ENCODE measurements around the gene DSCAML1. TPM values are rescaled to one million over a fixed set of nuclear protein-coding genes. Genes with fewer than 3 reads are reported as not detected.

DSCAML1 gene
- total RNA-seq, 1 experiment from 2014 or later, result not detected

GRCh38 chr11:117515892-117516787, 280.9 kb downstream of the DSCAML1 start (continued):
- no peak for TF ChIP-seq FOSL1 (IDR thresholded peaks at IDR 0.05; ENCODE audit: low read depth)
- TF ChIP-seq CEBPB (IDR thresholded peaks at IDR 0.05; ENCODE audit: low read depth), result no peak

DNA sequence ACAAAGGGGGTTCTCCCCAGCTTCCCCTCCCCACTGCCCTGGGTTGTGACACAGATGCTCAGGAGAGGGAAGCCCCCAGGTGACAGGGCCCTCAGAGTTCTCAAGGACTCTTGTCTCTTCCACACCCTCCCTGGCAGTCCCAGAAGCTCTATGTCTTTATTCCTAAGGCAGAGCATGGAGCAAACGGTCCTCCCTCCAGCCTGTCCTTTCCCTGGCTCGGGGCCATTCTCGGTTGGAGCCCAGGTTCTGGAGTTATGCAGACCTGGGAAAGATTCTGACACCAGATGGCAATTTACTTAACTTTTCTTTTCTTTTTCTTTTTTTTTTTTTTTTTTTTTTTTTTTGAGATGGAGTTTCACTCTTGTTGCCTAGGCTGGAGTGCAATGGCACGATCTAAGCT, 282.8 kb downstream of the DSCAML1 start:
- H3K27me3 ChIP-seq (ENCODE audit: insufficient read depth, low read length), result 0 out of 2 replicates have a peak, but pooled peaks cover 7% of the 10 kb centered on the region
- POLR2A ChIA-PET, result no interaction called here
- CTCF ChIA-PET, result no interaction called here

More for the DNA sequence above, 282.8 kb downstream of the DSCAML1 start:
- Histone ChIP-seq H3K9me2 (ENCODE audit: insufficient read depth) (no peaks in the 10 kb centered on the region), H3K4me1 (ENCODE audit: control insufficient read depth in 1 of 2, insufficient read depth in 2 of 2, low read length in 2 of 2) (no peaks in the 10 kb centered on the region), H3K9ac (ENCODE audit: low read length) (no peak overlapping the region), H3K4me2 (ENCODE audit: low read length) (no peak overlapping the region), H3K9me3 (ENCODE audit: control insufficient read depth in 1 of 2, insufficient read depth in 1 of 2, low read depth in 1 of 2, low read length in 2 of 2) (no peaks in the 10 kb centered on the region), H4K20me1 (ENCODE audit: insufficient read depth) (no peaks in the 10 kb centered on the region), H2AFZ (ENCODE audit: low read depth, low read length, poor library complexity, severe bottlenecking) (no peak overlapping the region), H3K36me3 (ENCODE audit: control insufficient read depth in 1 of 2, insufficient read depth in 2 of 2, low read length in 2 of 2) (no peaks in the 10 kb centered on the region), H3K79me2 (ENCODE audit: insufficient read depth, low read length) (no peaks in the 10 kb centered on the region), H3K4me3 (replicated peaks in 1 of 2; ENCODE audit: low read depth in 1 of 2, low read length in 2 of 2) (no peak overlapping the region), H3K27ac (ENCODE audit: low read depth, low read length) (no peak overlapping the region)
- no TSS peak for BruUV-seq (replicated peaks)
- ATAC-seq, result no peak
- TF ChIP-seq POLR2A (IDR thresholded peaks at IDR 0.05; ENCODE audit: borderline replicate concordance, extremely low read depth, insufficient read depth, insufficient read length), result no peak
- no peak for TF ChIP-seq FOSL1 (IDR thresholded peaks at IDR 0.05; ENCODE audit: low read depth)
- no peak for TF ChIP-seq TCF7L2 (IDR thresholded peaks at IDR 0.05; ENCODE audit: borderline replicate concordance, extremely low read depth, insufficient read depth, insufficient read length)
- no peak for TF ChIP-seq JUND (IDR thresholded peaks at IDR 0.05)
- no peak for TF ChIP-seq REST (IDR thresholded peaks at IDR 0.05; ENCODE audit: low read depth)
- no peak for TF ChIP-seq POLR2AphosphoS5 (IDR thresholded peaks at IDR 0.05; ENCODE audit: low read depth, low read length)
- TF ChIP-seq, protein P1, sequence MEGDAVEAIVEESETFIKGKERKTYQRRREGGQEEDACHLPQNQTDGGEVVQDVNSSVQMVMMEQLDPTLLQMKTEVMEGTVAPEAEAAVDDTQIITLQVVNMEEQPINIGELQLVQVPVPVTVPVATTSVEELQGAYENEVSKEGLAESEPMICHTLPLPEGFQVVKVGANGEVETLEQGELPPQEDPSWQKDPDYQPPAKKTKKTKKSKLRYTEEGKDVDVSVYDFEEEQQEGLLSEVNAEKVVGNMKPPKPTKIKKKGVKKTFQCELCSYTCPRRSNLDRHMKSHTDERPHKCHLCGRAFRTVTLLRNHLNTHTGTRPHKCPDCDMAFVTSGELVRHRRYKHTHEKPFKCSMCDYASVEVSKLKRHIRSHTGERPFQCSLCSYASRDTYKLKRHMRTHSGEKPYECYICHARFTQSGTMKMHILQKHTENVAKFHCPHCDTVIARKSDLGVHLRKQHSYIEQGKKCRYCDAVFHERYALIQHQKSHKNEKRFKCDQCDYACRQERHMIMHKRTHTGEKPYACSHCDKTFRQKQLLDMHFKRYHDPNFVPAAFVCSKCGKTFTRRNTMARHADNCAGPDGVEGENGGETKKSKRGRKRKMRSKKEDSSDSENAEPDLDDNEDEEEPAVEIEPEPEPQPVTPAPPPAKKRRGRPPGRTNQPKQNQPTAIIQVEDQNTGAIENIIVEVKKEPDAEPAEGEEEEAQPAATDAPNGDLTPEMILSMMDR (IDR thresholded peaks at IDR 0.05 in 2 of 3, conservative IDR thresholded peaks at IDR 0.05 in 1 of 3; ENCODE audit: borderline replicate concordance in 1 of 3, insufficient read depth in 1 of 3, low read depth in 2 of 3, low read length in 2 of 3), result no peak
- no peak for TF ChIP-seq ELF1 (IDR thresholded peaks at IDR 0.05; ENCODE audit: borderline replicate concordance, low read depth)
- TF ChIP-seq EZH2 (IDR thresholded peaks at IDR 0.05), result no peak
- no peak for DNase-seq (ENCODE audit: low read depth, low spot score)
- RAD21 ChIA-PET (ENCODE audit: low non-redundant PET in 1 of 2, low total read pairs in 2 of 2, uncharacterized antibody in 2 of 2, unreplicated experiment in 2 of 2), result no interaction called here
- intact Hi-C loops (cut with micrococcal nuclease), result no loop called here

All from HCT116 (cell line).